OCI-LY1 (cell line): ENCODE results near the gene TMEM179.

Experiments
- CTCF ChIP-seq: fragments of 200-600 bp; sonication (generic), shearing (Covaris generic); IDR thresholded peaks from 2 replicates; pipeline ENCODE4 v1.5.1; 2017; ENCODE audit warnings: mild to moderate bottlenecking, antibody characterized with exemption, low read length, moderate library complexity, mixed read lengths
- EZH2 ChIP-seq: fragments of 200-600 bp; sonication (generic), shearing (Covaris generic); IDR thresholded peaks from 2 replicates; pipeline ENCODE4 v1.8.0; 2017; ENCODE audit warnings: borderline replicate concordance, mixed run types, mild to moderate bottlenecking, antibody characterized with exemption, low read length, moderate library complexity, mixed read lengths

- TF ChIP-seq CTCF = no peak
- TF ChIP-seq EZH2 = no peak
These were observed 37.9 kb upstream of the TMEM179 start for GRCh38 chr14:104642540-104642868.
